HG03103 (cell line): ENCODE measurements around the gene CAMK1D.

Source experiments
- ATAC-seq: cut with Tn5 transposase; IDR thresholded peaks from one replicate; pipeline ENCODE4 v1.9.1; 2021; ENCODE audit warnings: low read depth; ENCODE audit not compliant: unreplicated experiment

The CAMK1D gene

DNA sequence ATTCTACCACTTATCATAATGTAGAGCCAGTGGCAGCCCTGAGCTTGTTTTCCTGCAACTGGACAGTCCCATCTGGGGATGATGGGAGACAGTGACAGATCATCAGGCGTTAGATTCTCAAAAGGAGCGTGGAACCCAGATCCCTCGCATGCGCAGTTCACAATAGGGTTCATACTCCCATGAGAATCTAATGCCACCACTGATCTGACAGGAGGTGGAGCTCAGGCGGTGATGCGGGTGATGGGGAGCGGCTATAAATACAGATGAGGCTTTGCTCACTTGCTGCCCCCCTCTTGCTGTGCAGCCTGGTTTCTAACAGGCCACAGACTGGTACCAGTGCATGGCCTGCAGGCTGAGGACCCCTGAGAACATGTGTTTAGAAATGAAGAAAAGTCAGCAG, 260.1 kb downstream of the CAMK1D start:
- ATAC-seq, result no peak

DNA sequence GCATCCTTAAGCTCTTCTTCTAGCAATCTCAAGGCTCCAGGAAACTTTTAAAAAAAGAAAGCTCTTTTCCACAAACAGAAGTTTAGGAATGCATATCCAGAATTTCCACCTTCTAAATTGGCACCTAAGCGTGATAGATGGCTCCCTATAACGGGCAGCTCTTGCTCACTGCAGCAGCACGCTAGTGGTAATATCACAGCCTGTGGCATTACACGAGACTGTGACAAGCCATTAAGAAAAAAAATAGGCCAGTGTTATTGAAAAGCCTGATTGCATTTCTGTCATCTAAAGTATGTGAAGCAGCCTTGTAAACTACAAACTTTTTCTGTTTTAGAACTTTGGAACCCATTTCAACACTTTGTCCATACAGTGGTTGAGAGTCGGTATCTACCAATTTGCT, 263.8 kb downstream of the CAMK1D start:
- no peak for ATAC-seq

DNA sequence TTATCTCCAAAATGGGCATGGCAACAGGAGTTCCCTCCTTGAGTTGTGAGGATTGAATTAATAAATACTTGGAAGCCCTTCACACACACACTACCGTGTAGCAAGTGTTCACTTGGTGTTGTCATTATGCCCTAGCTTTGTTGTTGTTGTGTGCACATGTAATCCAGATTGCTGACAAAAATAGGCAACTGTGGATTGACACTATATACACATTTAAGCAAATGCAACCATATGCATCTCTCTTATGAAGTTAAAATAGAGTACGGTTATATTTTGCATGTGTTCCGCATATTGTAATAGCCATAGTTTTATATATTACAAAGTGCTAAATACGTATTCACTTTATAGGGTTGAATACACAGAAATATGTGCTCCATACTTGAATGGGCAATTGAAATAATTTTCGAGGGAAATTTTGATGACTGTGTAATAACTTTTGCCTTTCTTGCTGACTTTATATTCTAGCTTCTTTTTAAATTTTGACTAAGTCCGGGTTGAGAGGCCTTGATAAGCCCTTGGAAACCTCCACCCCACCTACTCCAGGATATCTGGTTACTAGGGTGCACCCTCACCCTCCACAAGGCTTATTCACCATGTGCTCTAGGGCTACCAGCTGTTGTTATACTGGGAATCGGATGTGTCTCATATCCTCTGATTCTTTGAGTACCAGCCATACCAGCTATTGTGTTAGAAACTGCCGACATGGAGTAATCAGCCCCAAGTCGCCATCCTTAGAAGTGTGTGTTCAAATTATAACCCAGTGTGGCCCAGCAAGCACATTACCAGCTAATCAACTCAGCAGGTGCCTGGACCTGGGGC, 265.0 kb downstream of the CAMK1D start:
- ATAC-seq, result no peak

DNA sequence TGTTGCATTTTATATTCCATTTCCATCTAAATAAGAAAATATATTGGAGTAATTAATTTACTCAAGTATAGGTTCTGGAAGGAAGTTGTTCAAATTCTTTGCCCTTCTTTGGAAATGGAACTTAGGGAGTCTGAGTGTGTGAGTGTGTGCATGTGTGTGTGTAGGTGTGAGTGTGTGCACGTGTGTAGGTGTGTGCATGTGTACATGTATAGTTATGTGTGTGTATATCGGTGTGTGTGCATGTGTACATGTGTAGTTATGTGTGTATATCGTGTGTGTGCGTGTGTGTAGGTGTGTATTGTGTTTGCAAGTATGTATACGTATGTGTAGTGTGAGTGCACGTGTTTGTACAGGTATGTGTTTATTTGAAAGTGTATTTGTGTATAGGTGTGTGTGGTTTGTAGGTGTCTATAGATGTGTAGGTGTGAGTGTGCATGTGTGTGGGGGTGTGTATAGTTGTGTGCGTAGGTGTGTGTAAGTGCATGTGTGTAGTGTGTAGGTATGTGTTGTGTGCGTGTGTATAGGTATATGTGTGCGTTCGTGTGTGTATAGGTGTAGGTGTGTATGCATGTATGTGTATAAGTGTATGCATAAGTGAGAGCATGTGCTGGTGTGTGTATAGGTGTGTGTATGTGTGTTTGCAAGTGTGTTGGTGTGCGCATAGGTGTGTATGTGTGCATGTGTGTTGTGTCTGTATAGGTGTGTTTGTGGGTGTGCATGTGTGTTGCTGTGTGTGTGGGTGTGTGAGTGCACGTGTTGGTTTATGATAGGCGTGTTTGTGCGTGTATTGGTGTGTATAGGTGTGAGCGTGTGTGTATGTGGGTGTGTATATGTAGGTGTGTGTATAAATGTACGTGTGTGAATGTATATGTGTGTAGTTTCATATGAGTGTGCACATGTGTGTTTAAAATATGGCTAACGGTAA, 266.2 kb downstream of the CAMK1D start:
- ATAC-seq, result no peak

DNA sequence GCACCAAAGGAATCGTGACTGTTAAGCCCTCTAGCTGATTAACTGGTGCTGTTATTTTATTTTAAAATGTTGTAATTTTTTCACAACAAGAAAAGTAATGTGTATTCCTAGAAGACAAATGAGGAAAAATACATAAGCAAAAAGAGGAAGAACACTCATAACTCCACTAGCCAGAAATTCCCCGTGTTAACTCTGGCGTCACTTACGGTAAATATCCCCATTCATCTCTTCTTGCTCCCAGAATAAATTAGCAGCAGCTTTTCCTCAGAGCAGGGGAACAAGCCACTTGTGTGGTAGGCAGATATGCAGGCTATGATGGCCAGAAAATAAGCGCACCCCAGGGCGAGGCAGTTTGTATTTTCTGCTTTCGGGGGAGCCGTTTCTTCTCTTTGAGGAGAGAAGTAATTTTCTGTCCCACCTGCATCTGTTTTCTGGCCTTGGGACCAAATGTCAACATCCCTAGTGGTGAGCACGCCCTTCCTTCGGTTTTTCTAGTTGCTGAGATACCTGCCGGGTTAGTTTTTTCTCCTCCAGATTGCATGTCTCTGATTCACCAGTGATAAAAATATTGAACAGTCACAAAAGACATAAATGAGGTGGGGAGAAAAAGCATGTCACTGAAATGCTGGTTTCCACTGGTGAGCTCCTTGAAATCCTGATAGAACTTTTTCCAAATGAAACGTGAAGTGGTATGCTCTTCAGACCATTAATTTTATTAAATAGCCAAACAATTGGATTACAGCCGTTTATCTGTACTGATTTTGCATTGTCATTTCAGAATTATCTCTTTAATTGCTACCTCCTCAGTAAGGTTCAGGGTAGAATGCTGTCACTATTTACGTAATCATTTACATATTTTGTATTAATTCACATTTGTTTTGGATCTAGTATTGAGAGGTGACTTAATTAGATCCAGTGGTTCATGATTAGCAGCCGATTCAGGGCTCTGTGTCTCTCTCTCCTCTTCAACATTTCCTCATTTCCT, 268.1 kb downstream of the CAMK1D start:
- no peak for ATAC-seq

DNA sequence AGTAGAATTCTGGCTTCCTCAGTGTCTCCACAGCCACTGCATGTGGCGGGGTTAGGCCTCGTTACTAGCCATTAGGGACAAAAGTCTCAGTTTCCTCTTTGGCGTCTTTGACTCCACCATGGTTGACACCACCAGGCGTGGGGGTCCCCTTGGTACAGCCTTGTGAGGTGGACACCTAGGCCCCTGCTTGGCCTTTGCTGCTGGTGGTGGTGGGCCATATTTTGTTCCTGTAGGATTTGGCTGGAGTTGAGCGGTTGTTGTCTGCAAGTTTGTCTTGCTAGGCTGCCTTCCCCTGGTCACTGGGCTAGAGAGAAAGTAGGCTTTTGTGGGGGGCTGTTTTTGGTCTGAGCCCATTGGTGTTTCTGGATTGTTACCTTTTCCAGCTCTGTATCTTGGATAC, 272.7 kb downstream of the CAMK1D start:
- no peak for ATAC-seq

DNA sequence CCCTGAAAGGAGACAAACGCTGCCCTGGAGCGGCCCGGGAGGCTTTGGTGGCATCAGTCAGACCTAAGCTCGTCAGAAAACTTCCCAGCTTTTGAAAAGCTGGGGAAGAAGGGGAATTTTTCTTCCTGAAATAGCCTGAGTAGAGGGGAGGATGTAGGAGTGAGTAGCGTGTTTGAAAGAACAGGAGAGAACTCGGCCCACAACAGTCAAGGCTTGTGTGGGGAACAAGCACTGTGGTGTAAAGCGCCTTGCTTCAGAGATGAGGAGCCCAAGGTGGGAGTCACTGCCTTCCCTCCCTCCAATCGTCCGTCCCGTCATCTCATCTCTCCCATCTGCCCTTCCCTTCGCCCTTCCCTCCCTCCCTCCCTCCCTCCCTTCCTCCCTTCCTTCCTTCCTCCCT, 273.3 kb downstream of the CAMK1D start:
- ATAC-seq, result no peak

DNA sequence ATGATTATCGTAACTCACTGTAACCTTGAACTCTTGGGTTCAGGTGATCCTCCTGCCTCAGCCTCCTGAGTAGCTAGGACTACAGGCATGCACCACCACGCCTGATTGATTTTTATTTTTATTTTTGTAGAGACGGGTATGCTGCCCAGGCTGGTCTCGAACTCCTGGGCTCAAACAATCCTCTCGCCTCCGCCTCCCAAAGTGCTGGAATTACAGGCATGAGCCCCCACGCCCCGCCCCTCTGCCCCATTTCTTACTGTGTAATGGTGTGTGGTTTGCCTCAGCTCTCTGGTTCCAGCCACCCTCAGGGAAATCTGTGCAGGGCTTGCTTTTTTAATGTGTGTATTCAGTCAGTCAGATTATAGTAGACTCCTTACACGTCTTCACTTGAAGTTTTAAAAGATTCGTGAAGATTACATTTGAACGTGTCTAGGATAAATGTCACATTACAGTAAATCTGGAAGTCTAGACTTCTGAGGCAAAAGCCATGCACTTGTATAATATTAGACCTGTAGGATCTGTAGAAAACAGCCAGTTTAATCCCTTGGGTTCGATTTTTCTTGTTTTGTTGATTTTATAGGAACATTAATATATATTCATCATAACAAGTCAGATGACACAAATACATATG, 276.2 kb downstream of the CAMK1D start:
- ATAC-seq, result no peak

DNA sequence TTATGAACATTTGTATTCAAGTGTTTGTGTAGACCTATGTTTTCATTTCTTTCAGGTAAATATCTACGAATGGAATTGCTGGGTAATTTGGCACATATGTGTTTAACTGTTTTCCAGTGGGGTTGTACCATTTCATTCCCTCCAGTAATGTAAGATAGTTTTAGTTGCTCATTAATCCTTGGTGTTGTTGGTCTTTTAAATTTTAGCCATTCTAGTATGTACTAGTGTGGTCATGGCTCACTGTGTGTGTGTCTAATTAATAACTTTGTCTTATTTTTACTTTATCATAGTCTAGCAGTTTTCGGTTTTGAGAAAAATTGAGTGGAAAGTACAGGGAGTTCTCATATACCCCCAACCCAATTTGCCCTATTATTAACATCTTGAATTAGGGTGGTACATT, 278.8 kb downstream of the CAMK1D start:
- ATAC-seq, result no peak

DNA sequence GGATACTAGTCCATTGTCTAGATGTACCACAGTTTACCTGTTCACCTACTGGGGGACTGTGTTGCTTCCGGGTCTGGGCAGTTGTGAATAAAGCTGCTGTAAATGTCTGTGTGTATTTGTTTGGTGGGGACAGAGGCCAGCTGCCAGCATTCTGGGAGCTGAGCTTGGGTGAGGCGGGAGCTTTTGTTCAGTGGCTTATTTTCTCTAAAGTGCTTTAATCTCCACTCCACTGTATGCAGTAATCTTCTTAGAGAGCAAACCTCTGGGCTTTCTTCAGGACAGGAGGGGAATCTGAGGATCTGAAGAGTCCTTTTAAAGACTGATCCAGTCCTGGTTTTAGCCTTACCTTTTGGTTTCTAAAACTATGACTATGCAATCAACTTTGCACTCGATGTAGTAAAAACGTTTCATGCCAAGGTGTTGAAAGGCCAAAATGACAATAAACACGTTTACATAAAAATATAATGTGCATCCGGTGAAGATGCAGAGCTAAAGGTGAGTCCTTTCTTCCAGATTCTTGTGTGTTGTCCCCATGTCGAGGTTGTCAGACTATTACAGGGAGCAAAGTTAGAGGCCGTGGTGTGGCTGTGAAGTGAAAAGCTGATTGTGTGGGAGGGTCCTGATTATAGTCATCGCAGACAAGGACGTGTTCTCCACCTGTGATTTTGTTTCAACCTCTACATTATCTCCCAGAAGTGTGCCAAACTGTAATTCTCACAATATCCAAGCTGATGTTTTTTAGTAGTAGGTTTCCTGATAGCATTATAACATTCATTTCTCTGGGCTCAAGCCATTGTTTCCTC, 279.8 kb downstream of the CAMK1D start:
- ATAC-seq, result no peak

DNA sequence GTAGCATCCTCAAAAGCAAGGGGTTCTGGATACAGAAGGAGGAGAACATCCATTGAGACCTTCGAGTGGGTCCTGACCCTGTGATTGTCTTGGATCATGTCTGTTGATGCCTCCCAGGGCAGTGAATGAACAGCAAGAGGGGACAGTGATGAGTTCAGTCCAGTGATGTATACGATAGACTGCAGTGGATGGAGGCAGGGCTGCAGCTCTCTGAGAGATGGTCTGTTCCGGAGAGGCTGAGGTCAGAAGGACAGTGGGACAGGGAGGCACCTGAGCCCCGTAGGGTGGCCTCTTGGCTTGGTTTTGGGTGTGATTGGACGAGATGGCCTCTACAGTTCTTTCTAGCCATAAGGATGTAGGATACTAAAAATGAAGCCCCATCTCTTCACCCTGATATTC, 280.4 kb downstream of the CAMK1D start:
- no peak for ATAC-seq

DNA sequence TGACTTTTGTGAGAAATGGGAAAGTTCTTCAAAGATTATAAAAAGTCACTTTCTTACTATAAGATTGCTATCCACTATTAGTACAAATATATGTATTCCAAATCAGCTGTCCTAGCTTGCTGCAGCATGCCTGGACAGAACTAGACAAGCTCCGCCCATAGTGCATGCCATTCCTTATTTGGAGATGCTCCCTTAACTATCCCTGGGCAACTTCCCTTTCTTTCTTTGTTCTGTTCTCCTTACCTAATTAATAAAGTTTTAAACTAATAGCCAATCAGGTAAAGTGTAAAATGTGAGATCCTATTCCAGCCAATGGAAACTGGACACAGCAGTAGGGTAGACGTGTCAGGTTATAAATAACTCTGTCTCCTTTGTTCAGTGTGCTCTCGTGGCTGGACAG, 281.9 kb downstream of the CAMK1D start:
- ATAC-seq, result no peak

DNA sequence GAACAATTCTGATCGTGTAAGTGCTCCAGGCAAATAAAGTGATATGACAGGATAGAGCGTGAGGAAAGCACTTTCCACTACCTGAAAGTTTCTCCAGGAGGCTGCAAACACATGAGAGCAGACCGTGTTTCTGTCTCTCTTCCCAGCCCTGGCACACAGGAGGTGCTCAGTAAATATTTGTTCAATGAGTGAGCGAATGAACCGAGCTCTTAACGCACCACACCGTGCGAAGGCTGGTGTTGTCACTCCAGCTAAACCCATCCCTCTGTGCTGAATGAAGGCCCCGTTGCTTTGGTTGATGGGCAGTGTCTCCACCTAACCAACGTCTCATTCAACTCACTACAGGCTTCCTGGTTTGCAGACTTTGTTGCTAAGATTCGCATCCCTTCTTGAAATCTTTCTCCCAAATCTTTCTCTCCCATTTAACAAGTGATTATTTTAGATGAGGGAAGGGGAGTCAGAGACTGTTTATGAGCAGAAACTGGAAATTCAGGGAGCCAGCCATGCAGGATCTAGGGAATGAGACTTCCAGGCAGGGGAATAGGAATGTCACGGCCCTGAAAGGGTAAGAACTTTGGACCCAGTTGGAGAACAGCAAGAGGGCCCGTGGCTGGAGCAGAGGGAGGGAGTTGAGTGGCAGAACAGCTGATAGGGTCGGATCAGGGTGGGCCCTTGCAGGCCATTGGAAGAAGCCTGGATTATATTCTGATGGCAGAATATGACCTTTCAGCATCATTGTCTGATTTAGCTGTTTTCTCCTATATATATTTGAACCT, 282.6 kb downstream of the CAMK1D start:
- no peak for ATAC-seq

DNA sequence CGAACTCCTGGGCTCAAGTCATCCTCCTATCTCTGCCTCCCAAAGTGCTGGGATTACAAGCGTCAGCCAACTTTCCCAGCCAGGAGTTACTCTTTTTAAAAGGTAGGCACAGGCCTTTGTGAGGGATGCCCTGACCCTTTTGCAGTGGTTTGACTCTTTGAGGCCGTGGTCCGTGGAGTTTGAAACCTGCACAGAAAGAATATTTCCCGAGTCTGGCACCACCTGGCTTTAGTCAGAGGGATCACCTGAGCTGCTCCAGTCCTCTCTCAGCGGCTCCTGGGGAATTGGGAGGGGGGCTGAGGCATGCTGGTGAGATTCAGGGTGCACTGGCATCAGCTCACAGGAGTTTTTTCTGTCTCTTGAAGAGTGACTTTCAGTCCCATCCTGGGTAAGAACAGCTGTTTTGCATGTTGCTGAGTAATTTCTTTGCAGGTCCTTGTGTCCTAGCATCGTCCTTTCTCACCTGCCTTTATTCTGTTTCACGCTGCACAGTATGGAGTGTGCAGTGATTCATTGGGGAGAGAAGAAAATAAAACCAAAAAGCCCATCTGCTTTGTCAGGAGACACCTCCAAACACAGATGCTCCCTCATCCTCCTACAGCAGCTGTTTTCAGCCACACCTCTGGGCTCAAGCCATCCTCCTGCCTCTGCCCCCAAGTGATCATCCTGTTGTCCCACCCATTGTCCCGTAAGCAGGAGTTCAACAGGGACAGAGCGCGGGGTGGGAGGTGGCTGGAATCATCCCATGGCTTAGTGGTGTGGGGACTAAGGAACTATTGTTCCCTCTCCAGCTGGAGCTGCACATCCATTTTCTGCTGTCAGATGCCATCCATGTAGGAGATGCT, 284.7 kb downstream of the CAMK1D start:
- ATAC-seq, result no peak

DNA sequence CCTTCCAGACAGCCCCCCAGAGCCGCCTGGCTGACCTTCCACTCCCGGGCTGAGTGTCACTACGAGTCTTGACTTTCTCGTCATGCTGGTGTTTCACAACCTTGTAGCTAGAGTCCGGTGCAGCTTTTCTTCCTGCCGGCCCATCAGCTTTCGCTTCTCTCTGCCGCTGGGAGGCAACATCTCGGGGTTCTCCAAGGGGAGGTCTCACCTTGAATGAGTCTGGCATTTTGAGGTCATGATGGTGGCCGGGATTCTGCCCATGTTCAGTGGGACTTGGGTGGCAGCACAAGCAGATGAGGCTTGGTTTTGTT, 285.2 kb downstream of the CAMK1D start:
- no peak for ATAC-seq

DNA sequence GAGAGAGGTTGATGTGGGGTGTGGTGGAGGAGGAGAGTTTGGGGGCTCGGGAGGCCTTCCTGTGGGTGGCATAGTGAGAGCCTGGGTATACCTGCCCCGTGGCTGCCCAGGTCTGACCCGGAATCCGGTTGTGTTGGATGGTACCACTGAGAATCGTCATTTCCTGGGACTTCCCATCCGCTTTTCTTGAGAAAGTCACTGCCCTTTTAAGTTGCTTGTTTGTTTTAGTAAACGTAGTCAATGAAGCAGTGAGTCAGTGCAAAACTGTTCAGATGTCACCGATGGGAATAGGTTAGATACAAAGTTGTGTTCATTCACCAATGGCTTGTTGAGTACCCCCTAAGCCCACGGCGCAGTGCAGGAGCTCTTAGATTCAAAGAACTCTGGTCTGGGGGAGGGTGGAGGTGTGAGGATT, 285.8 kb downstream of the CAMK1D start:
- ATAC-seq, result no peak

DNA sequence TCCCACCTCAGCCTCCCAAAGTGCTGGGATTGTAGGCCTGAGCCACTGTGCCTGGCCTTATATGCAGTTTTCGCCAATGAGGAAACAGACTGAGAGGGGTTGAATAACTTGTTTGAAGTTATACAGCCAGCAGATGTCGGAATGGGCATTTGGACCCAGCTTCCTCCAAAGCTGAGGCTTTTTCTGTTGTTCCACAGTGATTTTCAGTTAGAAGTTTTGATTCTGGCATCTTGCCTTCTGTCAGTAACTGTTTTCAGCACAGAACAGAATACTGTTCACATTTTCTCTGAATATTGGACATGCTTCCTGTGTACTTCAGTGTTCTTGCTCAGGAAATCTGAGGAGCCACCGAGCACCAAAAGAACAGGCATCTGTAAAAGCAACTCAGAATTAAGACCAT, 287.2 kb downstream of the CAMK1D start:
- no peak for ATAC-seq

DNA sequence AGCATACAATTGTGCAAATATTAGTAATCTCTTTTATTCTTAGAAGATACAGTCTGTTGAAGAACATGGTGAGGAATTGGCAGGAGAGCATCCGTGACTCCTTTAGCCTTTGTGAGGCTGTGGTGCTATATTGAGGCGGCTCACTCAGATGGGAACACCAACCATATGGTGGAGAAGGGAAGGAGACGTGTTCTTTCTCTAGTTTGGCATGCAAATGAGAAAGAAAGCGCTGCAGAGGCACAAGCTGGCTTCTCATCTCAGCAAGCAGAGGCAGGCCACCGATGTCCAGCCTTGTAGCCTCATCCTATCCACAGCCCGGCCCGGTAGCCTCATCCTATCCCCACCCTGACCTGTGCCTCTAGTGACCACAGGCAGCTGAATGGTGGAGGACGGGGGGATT, 288.3 kb downstream of the CAMK1D start:
- no peak for ATAC-seq
